GM18867 (cell line): ENCODE data around the gene MAP4.

Source experiments
- ATAC-seq: cut with Tn5 transposase; IDR thresholded peaks from one replicate; pipeline ENCODE4 v1.9.1; 2021; ENCODE audit warnings: mild to moderate bottlenecking, moderate library complexity; ENCODE audit not compliant: unreplicated experiment

Gene MAP4

DNA sequence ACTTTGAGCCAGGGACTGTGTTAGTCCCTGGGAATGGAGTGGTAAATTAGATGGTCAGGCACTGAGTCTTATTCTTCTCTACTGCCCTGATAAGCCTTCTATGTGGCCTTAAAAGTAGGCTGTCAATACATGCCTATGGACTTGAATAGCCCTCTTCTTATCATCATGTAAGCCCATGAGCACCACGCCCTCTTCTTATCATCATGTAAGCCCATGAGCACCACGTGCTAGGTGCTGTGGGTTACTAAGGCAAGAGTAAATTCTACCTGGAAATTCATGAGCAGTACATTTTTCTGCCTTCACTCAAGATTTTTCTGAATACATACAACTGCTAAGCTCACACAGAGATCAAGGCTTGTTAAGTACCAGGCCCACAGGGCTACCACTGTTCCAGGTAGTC, 144.8 kb downstream of the MAP4 start:
- no peak for ATAC-seq

DNA sequence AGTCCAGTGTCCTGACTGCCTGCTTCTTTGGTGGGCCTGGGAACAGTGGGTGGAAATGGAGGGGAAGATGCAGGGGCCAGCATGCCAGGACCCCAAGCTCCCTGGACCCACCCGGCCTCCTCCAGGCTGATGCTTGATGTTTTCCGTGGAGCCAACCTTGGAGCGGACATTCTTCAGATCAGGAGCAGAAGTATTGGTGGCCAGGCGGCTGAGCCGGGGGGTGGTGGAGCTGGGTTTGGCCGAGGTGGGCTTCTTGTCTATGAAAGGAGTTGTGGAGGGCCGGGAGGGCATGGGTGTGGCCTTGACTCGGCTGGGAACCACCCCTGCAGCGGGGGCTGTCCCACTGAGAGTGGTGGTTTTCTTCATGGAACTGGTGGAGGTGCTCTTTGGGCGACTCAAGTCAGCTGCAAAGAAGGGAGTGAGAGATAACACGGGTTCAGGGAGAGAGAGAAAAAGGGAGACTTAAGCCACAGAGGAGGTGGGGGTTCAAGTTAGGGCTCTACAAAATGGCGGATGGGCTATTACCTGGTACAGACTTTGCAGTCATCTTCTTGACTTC, 145.4 kb downstream of the MAP4 start:
- ATAC-seq: no peak

DNA sequence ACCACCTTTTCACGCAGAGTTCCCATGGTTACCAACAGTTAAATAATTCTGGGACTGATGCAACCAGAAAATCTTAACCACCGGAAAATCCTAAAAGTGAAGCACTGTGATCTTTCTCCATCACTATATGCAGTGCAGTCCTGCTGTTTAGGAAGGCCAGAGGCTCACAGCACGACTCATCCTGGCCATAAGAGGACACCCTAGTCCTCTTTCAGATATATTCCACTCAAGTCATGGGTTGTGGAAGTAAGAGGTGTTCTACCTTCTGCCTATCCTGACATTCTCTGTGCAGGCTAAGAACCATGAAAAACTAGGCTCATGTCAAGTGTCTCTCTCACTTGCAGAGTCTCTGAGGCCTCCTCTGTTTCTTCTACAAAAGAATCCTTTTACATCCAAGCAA, 146.1 kb downstream of the MAP4 start:
- no peak for ATAC-seq

DNA sequence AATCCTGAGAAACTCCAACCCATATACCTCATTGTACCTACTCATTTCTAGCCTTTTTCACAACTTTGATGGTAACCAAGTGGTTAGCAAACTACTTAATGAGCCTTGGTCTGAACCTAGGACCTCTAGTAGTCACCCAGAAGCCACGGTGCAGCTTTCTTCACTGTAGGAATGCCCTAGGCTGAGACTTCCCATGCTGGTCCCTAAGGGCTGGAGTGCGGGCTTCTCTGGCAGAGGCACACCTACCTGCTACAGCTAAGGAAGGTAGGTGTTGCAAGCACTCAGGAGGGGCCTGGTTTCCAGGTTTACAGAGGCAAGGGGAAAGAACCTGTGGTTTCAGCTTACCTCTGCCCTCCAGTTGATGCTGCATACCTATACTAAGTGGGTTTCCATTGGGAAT, 147.9 kb downstream of the MAP4 start:
- no peak for ATAC-seq

DNA sequence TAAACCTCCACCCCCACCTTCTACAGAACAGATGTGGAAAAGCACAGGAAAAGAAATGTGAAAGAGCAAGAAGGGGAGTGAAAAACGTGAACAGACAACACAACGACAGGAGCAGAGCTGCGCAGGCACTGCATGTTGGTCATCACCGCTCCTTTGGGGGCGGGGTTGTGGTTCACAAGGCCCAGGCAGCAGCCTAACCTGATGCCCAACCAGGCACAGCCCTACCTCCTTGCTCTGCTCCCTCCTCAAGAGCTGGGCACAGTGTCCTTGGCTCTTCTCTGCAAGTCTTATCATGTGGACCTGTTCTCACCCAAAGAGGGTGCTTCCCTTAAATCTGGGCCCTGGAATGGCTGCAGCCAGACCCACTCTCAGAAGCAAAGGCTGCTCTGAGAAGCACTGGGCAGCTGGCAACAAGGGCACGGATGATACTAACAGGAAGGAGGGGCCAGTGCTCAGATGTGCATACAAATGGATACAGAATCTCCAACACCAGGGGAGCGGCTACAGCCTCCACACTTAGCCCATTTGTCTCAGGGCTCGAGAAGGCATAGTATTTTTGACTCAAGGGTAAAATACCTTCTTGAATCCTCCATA, 148.7 kb downstream of the MAP4 start:
- ATAC-seq: no peak

DNA sequence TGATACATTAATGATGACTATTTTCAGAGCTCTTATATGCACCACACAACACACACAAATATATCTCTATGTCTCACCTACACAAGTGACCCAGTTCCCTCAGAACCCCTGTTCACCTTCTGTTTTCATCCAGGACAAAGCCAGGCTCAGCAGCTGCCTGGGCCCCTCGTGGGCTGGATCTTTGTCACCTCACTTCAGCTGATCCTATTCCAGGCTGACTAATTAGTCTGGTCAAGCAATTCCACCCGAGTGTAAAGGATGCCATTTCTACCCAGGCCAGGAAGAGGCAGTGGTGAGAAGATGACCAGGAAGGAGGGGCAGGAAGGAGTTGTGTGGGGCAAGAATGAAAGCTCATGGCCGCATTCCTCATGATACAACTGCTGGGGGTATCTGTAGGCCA, 151.0 kb downstream of the MAP4 start:
- no peak for ATAC-seq

DNA sequence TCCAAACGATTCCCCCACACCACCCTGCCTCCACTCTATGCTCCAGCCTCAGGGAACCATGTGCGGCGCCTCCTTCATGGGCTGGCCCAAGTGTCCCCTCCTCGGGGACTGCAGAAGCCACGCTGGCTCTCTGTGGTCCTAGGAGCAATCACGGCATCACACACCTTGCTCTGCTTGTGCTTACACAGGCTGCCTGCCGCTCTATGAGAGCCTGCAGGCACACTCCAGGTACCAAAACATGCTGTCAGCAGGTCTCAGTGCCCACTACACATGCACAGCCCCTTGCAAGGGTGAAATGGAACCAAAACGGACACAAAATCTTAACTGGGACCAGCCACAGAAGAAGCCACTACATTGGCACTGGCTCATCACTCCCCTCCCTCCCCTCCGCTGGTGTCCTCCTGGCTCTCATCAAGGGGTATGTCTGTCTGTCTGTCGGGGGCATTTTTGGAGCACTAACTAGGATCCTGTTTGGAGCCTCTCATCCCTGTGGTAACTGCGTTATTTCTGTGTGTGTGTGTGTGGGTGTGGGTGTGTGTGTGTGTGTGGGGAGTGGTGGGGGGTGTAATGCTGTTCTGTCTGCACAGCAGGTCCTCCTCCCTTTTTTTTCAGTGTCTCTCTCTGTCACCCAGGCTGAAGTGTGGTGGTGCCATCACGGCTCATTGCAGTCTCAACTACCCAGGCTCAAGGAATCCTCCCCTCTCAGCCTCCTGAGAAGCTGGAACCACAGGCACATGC, 152.7 kb downstream of the MAP4 start:
- ATAC-seq: no peak

DNA sequence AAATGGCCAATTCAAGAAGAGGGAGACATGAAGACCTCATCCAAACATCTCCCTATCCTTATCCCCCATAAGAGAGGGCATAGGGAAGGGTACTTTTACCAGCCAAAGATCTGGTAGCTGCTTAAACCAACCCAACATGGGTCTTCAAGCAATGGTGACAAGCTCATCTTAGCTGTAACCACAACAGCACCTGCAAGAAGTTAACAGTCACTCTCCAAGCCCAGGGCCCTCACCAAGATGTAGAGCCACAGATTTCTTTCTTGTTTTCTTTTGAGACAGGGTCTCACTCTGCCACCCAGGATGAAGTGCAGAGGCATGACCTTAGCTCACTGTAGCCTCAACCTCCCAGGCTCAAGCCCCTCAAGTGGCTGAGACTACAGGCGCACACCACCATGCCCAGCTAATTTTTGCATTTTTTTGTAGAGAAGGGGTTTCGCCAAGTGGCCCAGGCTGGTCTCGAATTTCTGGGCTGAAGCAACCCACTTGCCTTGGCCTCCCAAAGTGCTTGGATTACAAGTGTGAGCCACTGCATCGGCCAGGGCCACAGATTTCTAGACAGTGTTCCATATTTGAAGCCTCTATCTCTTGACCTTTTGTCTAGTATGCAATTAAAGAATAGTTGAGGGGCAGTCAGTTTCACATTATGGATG, 156.1 kb downstream of the MAP4 start:
- no peak for ATAC-seq

DNA sequence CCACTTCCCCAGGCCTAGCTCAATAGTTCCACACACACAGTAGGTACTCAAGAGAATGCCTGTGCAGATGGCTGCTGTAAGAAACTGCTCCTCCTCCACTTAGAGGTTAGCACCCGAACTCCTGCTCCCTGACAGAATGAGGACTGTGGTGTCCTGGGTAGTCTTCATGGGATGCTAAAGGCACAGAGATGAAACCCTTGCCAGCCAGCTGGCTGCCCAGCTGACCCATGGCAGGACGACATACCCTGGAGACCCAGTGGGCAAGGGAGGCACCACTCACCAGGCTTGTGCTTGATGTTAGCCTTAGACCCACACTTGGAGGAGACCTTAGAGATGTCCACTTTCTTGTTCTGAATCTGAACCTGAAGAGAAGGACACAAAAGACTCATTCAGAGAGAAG, 159.1 kb downstream of the MAP4 start:
- no peak for ATAC-seq

DNA sequence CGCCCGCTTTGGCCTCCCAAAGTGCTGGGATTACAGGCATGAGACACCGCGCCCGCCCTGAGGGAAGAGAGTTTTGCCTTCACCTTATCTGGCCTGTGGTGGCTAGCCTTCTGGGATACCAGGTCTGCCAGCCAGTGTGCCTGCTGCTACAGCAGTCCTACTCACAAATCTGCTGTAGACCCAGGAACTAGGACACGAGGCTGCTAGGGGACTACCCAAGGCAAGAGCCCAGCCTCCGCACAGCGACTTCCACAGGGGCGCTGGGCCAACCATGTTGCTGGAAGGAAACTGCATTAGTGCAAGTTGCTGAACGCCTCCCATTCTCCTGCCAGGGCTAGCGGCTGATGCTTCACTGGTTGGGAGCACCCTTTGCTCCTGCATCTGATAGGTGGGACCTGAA, 159.5 kb downstream of the MAP4 start:
- ATAC-seq: no peak

DNA sequence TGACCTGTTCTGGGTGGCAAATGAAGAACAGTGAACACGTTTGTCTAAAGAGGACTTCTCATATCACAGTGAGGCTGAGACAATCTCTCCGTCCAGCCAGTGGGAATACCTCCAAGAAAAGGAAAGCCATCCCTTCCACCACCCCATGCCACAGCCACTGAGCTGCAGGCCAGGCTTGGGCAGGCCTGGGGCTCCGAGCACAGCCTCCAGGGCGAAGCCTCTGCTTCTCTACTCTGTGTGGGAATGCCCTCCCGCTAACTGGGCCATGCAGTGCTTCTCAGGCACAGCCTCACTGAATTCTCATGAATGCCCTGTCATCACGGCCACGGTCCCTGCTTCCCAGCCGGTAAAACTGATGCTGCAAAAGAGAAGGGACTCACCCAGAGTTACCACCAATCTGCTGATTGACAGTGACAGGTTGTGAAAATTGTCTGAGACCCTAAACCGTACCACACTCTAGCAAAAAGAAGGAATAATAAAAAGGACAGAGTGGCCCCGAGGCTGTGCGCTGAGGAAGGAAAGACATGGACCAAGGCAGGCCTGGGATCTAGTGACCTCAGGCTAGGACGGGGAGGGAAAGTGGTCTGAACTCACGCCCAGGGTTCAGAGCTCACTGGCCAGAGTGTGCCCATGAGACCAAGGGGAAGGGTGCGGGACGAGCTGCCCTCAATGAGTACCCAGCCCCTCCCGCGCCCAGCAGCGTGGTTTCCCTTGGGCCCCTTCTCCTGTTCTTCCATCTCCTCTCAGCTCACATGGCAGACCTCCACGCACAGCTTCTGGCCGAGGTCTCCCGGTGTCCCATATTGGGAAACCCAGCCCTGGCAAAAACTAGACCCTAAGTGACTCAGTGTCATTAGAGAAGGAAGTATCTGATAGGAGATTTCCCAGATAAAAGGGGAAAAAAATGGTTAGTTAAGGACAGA, 160.5 kb downstream of the MAP4 start:
- ATAC-seq: no peak

DNA sequence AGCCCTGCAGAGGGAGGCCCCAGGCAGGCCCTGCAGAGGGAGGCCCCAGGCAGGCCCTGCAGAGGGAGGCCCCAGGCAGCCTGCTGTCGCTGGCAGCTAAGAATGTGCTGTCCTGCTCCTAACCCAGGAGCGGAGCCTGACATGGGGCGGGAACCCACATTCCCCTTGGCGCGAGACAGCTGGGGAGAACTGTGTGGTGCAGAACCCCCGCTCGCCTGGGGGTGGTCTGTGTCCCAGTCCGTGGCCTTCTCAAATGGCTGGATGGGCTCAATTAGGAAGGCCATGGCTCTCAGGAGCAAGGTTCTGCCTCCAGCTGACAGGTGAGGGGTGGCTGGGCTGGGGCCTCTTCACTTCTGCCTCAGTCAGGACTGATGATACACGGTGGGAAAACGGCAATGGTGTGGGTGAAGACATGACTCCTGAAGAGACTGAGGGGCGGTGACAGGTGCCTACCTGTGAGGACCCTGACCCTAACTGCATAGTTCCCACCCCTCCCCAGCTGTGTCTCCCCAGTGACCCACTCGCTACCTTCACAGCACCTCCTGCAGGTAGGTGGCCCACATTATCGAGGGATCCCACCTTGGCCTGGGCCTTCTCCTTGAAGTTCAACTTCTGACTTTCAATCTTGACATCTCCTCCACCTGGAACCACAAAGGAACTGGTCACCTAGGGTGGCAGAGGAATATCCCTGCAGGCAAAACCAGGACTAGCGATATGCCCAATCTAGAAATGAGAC, 161.3 kb downstream of the MAP4 start:
- no peak for ATAC-seq

DNA sequence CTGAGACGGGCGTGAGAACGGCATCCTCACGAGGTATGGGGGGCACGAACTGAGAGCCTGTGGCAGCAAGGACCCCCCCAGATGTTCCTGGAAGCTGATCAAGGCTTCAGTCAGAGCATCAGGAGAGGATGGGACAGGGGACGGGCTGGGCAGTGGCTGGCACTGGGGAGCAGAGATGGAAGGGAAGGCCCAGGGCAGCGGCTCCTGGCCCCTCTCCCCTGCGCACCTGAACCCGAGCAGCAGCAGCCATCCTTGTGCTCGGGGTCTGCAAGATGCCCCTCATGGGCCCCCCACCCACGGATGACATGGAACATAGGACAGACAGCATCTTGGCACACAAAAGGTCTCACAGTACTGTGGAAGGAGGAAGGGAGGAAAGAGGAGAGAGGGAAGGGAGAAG, 161.9 kb downstream of the MAP4 start:
- ATAC-seq: no peak

DNA sequence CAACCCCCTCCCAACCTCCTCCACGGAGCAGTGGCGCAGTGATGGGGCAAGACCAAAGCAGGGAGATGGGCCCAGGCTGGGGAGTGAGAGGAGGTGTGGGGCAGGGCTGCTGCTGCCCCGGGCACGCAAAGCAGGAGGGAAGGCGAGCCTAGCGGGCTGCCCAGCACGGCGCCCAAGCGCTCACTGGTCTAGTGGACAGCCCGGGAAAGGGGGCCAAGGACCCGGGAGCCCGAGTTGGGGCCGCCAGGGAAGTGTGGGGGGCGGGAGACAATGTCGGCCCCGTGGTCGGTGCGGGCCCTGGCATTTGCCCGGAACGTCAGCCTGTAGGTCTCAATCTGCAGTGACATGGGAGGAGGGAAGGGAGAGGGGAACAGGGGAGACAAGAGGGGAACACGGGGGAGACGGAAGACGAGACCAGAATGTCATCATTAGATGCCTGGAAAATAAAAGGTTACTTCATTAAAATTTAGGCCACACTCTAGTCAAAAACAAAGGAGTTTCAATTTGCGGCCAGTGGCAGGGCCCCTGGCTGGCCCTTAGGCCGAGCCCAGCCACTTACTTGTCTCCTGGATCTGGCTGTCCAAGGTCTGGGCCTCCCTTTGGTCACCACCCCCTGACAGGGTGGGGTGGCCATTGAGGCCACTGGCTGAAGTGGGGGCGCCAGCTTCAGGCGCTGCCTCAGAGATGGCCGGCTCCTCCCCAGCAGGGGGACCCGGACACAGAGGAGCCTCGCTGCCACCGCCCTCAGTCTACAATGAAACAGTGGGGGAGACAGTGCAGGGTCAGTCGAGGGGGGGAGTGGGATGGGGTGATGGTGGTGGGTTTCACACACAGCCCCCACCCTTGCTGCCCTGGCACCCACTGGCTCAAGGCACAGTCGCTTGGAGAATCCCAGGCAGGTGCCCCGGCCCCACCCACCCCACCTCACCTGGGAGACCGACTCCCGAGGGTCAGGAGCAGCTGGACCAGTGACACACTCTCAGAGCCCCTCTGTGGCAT, 163.3 kb downstream of the MAP4 start:
- no peak for ATAC-seq

DNA sequence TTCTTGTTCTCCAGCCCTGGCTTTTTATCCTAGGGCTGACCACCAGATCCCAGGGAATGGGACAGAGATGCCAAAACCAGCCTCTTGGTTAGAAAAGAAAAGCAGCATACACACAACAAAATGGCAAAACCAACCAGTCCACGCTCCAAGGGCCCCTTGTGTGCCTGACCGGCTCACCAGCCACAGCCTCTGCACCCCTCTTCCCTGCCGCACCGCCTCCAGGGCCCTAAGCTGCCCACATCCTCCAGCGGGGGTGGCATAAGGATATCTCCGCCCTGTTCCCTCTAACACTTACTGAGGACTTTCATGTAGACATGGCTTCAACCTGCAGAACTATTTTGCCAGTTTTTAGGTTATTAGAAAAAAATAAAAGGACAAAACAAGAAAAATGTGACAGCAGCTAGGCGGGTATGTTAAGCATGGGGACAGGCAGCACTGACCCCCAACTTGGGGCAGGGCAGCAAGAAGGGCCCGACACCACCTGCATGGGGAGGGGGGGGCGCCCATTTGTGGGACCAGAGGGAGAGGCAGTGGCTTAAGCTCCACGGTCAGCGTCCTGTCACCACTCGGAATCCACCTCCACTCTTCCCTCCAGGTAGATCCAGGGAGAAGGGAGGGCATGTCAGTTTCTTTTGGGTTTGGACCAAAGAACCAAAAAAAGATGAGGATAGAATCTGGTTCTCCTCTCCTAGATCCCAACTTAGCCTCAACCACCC, 164.2 kb downstream of the MAP4 start:
- ATAC-seq: no peak

DNA sequence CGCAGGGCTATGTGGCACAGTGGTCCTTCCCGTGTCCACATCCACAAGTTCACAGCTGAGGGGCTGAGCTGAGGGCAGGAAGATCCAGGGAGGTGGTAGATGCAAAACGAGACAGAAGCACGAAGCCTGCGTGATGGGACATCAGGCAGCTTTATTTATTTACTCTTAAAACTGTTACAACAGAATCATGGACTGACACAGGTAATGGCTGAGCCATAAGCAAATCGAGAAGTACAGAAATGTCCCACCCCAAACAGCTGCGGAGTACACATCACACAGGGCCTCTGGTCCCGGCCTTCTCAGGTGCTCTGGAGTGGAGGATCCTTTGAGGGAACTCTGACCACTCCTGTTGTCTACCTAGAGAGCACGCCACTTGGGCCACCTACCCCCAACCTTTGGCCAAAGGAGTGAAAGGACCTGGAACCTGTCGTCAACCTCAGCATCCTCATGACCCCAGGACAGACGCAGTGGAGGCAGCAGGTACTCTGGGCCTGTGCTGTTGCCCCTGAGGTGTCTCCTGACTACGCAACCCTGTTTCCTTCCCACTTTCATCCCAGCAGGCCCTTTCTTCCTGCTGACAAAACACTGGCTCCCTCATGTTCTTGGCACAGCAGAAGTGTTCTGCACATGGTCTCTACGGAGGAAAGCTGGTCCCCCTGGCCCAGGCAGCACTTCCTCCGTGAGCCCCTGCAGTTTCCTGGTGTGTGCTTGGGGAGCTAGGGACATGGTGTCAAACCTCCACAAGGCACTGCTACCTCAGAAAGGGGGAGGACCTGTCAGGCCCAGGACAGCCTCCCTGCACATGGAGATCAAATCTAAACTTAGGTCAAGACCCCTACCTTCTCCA, 165.4 kb downstream of the MAP4 start:
- no peak for ATAC-seq

DNA sequence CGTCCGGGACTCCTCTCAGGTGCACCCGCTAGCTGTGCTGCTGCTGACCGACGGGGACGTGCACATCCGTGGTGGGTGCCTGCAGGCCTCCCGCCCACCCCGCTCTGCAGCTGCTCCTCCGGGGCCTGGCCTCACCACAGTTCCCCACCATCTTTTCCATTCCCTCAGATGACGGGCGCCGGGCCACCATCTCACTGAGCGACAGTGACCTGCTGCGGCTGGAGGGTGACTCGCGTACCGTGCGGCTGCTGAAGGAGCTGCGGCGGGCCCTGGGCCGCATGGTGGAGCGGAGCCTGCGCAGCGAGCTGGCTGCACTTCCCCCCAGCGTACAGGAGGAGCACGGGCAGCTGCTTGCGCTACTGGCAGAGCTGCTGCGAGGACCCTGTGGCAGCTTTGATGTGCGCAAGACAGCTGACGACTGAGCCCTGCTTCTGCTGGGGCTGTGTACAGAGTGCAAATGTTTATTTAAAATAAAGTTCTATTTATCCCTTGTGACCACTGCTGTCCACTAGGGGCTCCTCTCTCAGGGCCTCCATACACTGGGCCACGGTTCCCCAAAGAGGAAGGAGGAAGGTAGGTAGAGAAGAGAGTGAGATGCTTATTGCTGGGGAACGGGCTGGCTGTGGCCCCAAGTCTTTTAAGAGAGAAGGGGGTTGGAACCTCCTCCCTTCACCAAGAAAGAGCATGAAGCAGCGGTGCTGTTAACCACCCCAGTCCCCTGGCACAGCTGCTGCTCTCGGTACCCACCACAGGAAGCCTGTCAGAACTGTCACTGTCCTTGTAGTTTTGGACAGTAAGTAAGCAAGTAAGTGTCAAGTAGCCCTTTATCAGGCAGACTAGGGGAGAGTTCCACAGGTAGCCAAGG, 166.3 kb downstream of the MAP4 start:
- no peak for ATAC-seq
